ENCODE measurements around the gene MAPK8IP3.

The MAPK8IP3 gene

DNA sequence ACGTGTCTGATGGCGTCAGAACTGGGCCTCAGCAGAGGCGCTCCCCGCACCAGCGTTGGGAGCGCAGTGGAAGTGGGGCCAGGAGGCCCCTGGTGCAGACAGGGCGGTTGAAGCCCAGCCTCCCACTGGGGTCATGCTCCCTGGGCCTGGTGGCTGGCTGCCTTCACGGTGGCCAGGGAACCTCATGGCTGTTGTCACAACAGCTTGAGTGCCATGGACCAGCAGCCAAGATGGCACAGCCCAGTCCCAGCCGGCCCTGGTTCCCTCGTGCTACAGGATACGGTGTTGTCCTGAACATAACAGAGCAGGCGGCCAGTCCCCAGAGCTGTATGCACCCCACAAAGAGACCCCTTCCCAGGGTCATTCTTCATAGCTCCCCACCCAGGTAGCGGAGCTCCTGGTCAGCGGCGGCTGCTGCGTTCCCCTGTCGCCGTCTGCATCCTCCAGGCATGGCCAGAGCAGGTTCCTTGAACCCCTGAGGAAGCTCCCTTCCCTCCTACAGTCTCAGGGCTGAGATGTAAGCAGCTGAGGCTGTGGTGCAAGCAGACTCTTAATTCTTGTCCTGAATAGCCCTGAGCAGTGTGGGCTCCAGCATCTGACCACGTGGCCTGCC is 35.7 kb downstream of the MAPK8IP3 start:
- no peak for DNase-seq (ENCODE audit: low spot score)

DNA sequence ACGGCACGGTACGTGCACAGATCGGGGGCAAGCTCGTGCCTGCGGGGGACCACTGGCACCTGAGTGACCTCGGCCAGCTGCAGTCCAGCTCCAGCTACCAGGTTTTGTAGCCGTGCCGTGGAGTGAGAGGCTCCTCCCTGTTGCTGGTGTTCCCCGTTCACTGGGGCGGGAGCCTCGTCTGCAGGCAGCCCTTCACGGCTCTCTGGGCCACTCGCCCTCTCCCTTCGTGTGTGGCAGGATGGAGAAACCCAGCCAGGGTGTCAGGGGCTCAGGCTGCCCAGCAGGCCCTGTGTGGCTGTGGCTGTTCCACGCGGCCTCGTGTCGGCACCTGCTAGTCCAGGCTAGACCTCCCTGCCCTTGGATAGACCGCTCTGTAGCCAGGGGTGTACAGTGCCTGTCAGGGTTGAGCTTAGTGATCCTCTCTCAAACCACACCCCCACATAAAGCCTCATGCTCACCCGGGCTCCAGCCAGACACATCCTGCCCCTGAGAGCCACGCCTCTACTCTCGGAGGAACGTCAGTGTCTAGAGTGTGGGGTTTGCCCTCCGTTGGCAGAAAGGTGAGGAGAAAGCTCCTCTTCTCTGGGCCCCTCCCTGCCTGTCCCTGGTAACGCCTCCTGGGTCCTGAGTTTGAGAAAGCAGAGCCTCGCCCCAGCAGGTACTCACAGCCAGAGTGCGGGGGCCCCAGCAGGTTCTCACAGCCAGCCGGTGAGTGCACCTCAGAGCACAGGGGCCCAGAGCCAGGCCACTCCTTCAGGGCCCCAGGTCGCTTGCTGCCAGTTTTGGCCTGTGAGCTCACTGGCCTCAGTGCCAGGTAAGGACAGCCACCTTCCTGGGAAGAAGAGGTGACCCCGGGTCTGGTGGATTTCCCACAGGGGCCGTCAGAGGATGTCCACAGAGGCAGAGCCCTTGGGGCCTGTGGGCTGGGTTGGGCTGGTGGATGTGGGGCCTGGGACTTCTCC is 37.7 kb downstream of the MAPK8IP3 start:
- no peak for DNase-seq (ENCODE audit: low spot score)

DNA sequence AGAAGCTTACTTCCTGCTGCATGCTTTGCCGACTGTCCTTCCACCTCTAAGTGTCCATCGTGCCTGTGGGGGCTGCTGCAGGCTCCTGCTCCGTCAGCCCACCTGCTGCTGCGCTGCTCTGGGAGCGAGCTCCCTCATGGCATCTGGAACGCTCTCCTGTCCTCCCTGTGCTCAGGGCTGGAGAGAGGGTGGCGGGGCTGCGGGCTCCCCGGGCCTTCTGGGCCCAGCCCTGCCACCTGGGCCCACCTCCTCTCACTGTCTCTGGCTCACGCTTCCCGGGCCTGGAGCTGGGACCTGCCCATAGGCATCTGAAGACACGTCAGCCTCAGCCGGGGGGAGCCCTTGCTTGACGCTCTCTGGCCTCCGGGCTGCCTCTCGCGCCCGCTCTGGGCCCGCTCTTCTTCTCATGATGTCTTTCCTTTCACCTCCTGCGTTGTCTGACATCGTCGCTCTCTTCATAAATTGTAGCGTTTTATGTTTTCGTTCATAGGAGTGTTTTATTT is 38.4 kb downstream of the MAPK8IP3 start:
- DNase-seq (ENCODE audit: low spot score): no peak

DNA sequence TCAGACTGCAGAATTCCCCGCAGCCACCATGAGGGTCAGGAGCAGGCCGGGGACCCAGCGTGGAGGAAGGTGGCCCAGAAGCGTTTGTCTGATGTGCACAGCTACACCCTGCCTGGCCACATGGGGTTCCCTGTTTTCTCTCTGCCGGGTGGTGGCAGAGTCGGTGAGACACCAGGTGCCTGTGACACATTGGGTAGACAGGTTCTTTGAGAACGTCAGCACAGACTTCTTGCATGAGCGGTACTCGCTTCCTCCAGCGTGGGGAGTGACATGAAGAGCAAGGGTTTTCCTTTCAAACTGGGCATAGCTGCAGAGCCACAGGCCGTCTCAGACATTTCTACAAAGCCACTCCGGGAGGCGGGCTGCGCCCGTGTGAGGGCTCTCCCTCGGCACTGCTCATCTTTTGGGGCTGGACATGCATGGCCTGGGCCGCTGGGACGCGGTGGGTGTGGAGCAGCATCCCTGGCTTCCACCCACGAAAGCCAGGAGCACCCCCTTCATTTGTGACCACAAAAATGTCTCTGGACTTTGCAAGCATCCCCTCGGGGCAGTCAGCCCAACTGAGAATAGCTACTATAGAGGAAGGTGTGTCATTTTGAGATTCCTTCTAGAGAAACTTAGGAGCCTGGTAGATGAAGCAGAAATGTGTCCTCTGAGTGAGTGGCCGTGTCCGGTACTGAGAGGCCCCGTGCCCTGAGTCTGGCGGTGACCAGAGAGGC is 39.3 kb downstream of the MAPK8IP3 start:
- no peak for DNase-seq (ENCODE audit: low spot score)

DNA sequence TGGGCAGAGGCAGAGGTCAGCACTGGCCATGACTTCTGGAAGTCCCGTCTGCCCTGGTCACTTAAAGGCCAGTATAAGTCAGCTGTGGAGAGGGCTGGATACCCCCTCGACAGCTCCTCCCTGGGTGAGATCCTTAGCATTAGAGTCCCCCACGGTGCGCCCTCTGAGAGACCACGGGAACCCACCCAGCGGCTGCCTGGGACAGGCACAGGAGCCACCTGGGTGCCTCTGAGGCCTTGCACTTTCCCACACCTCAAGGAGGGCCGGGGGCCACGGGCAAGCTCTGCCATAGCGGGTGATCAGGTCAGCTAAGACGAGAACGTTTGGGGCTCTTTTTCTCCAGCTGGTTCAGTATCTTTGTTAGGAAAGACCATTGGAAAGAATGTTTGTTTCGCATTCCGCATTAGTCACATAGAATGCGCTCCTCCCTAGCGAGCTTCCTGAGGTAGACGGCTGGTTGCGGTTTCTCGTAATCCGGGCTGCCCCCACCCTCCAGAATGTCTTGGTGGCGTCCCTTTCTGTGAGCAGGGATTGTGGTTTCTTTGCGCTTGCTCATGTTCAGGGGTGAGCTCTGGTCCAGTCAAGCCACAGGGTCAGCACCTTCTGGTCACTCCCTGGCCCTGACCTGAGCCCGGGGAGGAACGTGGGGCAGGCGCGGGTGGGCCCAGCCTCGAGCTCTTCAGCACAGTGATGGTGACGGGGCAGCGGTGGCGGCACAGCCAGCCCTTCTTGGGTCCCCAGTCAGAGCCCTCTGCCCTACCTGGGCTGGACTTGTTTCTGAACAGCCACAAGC is 40.1 kb downstream of the MAPK8IP3 start:
- no peak for DNase-seq (ENCODE audit: low spot score)

DNA sequence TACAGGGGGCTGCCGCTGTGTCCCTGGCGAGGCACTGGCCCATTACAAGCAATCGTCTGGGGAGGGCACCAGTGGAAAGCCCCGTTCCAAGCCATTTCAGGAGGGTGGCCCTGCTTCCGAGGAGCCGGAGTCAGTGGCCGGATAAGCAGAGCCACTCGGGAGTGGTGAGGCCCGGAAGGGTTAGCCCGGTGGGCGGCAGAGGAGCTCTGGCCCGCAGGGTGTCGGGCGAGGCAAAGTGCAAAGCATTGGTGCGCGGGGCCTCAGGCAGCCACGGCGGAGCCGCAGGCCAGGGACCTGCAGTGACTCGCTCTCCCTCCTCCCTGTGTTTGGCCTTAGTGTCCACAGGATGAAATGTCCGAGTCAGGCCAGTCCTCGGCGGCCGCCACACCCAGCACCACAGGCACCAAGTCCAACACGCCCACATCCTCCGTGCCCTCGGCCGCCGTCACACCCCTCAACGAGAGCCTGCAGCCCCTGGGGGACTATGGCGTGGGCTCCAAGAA is 40.7 kb downstream of the MAPK8IP3 start:
- DNase-seq (ENCODE audit: low spot score): no peak

DNA sequence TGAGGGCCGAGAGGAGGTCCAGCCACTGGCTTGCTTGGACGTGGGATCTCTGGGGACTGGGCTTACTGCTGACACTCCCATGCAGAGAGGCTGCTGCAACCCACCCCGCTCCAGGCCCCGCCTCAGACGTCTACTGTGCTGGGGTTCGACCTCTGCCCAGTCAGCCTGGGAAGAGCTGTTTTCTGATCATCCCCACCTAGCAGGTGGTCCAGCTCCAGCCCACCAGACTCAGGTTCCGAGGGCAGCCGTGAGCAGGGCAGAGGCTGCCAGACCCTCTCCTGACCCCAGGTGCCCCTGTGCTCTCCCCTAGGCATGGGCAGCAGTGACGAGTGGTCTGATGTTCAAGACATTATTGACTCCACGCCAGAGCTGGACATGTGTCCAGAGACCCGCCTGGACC is 41.9 kb downstream of the MAPK8IP3 start:
- no peak for DNase-seq (ENCODE audit: low spot score)

DNA sequence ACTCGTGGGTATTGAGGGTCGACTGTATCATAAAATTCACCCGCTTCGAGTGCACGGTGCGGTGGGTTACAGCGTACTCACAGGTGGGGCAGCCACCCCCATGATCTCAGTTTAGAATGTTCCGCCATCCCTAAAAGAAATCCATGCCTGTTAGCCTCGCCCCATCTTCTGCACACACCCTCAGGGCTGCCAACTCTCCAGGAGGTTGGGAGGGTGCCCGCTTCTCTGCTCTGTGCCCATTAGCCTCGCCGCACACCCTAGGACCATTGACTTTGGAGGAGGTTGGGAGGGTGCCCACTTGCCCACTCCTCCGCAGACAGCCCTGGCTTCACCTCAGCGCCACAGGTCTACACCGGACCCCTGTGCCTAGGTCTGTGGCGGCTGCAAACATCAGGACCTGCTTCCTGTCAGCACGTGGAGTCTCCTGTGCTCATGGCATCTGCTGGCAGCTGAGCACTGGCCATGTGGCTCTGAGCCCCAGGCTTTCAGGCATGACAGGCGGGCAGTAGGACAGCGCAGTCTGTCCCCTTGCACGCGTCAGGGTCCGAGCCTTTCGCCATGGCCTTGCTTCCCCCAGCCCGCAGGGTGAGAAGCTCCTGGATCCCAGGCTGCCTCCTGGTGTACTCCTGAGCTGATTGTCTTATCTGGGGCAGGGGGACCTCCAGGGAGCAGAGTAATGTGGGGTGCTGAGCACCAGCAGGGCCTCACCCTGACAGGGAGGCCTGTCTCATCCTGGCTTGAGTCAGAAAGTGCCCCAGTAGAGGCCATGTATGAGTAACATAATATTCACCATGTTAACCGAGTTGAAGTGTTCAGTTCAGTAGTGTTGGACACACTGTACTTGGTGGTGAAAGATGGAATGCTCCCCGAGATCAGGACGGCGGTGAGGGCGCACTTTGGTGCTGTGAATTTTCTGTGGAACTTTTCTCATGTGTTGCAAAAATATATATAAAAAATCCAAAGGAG is 43.4 kb downstream of the MAPK8IP3 start:
- no peak for DNase-seq (ENCODE audit: low spot score)

DNA sequence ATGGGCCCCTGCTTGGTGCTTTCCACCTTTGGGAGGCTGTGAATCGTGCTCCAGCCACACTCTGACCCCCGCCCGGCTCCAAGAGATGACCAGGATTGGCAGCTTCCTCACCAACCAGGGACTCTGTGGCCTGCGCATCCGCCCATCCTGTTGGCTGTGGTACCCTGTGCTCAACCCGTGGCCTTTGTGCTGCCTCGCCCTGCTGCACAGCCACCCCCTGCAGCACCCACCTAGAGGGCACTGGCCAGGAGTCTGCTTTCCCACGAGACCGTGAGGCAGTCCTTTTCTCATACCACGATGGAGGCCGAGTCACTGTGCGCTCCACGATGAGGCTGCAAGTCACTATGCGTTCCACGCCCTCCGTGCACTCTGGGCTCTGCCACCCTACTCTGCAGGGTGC is 46.0 kb downstream of the MAPK8IP3 start:
- DNase-seq (ENCODE audit: low spot score): no peak

DNA sequence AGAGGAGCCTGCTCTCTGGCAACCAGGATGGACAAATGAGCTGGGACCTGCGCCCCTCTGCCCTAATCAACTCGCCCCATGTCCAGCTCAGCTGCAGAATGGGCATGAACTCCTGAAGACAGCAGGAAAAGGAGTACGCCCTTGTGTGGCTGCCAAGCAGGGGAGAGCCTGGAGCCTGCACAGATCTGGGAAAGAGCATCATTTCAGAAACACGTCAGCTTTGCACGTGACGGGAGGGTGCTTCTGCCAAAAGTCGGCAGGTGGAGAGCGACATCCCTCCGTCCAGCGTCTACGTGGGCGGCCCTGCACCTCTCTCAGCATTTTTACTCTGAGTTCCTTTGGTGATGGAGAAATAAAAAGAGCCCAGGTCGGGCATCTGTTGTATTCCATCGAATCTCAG is 46.9 kb downstream of the MAPK8IP3 start:
- no peak for DNase-seq (ENCODE audit: low spot score)

DNA sequence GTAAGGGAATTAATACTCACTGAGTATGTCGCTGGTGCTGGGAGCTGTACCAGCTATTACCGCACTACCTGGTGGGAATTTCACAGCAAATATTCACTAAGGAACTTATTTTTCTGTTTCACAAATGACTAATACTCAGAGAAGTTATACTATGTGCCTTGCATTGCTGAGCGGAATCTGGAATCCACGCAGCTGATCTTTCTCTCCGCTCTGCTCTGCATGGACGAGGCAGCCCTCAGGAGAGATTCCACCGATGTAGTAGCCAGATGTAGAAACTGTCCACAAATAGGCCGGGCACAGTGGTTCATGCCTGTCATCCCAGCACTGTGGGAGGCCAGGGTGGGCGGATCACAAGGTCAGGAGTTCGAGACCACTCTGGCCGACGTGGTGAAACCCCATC is 48.2 kb downstream of the MAPK8IP3 start:
- DNase-seq (ENCODE audit: low spot score): no peak

DNA sequence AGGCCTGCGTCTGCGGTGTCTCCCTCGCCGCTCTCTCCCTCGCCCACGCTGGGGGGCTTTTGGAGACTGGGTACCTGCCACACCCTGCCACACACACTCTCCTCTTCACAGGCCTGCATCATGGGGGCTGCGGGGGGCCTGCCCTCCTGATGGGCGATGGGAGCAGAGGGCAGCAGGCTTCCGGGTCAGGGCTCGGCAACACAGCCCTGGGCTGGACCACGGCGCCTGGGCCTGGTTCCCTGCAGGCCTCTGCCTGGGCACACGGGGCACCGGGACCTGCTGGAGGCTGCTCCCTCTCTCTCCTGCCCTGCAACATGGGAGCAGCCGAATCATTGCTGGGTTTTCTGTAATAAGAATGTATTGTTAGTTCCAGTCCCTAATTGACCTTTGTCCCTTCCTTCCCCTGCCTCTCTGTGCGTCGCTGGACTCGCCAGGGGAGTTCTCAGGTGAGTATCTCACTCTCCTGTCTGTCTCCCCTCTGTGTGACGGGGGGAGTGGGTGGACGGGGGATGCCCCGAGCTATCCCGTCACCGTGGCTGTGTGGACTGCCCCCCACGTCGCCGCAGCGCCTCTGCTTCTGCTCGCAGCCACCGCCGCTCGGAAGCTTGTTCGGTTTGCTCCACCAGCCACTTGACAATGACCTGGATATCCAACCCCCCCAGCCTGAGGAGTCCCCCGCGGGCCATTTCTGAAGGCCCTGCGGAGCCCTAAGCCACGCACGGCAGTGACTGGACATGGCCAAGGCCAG is 51.9 kb downstream of the MAPK8IP3 start:
- no peak for DNase-seq (ENCODE audit: low spot score)

DNA sequence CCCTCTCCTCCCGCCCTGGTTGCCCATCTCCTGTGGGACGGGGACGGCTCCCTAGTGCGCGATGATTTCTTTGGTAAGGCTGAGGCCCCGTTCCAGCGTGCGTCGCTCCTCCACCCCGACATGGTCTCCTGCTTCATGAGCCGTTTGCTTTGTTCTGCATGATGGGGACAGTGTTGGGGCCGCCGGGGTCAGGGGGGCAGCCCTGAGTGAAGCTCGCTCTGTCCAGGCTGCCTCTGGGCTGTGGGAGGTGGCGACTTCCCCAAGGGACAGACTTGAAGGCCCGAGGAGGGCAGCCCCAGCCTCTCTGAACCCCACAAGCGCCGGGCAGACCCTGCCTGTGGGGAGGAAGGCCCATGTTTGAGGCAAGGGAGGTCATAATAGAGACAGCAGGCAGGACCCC is 52.9 kb downstream of the MAPK8IP3 start:
- no peak for DNase-seq (ENCODE audit: low spot score)

DNA sequence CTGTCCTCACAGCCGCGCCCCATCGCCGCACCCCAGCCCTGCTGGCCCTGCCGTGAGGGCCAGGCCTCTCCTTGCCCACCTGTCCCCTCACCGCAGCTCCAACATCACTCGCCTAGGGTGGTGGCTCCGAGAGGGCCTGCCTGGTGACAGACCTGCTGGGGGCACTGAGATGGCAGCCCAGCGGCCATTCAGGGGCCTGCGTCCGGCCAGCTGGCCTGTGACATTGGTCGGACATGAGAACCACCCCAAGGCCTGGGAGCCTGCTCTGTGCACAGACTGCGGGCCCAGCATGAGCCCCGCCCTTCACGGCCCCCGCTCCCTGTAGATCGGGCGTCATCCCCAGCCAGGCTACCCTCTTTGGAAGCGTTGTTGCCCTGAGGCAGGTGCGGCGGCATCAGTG is 53.5 kb downstream of the MAPK8IP3 start:
- no peak for DNase-seq (ENCODE audit: low spot score)

DNA sequence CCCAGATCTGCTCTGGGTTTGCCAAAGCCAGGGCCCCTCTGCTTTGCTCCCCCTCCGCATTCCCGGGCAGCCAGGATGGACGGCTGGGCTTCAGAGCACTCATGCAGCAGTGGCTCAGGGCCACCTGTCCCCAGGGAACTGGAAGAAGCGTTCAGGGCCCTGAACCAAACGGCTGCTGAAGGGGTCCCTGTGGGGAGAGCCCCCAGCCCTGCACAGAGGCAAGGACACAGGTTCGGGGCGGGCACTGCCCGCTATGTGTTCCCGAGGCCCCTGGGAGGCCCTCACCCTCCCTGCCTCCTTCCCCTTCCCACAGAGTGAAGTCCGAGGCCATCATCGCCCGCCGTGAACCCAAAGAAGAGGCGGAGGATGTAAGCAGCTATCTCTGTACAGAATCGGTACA is 54.9 kb downstream of the MAPK8IP3 start:
- no peak for DNase-seq (ENCODE audit: low spot score)

DNA sequence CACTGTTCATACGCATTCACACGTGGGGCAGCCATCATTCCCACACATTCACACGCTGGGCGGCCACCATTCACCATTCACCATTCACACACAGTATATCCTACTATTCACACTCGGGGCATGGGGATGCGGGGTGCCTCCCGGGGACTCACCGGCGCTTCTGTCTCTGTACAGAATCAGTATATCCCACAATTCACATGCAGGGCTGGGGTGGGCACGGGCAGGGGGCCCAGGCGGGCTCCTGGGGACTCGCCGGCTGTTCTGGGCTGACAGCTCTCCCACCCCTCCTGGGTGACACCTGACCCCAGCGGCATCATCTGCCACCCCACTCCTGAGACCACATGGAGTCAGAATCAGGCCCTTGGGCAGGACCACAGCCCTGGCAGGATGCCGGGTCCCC is 55.8 kb downstream of the MAPK8IP3 start:
- DNase-seq (ENCODE audit: low spot score): no peak

DNA sequence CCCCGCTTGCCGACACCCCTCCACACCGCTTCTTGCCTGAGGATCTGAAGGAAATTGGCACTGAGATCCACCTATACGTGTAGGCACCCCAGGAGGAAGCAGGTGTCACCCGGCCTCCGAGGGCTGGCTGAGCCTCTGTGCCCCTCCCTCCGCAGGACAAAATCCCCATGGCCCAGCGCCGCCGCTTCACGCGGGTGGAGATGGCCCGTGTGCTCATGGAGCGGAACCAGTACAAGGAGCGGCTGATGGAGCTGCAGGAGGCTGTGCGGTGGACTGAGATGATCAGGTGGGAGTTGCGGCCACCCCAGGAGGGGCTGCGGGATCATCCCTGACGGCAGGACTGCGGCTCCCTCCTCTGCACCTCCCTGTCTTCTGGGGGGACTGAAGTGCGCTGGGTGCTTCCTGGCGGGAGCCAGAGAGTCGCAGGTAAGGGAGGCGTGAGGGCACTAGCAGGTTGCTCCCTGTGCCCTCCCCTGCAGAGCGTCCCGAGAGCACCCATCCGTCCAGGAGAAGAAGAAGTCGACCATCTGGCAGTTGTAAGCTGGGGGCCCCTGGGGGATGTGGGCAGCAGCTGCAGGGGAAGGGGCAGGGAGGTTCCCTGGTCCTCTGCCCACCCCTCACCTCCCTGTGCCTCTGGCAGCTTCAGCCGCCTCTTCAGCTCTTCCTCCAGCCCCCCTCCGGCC is 56.3 kb downstream of the MAPK8IP3 start:
- no peak for DNase-seq (ENCODE audit: low spot score)

DNA sequence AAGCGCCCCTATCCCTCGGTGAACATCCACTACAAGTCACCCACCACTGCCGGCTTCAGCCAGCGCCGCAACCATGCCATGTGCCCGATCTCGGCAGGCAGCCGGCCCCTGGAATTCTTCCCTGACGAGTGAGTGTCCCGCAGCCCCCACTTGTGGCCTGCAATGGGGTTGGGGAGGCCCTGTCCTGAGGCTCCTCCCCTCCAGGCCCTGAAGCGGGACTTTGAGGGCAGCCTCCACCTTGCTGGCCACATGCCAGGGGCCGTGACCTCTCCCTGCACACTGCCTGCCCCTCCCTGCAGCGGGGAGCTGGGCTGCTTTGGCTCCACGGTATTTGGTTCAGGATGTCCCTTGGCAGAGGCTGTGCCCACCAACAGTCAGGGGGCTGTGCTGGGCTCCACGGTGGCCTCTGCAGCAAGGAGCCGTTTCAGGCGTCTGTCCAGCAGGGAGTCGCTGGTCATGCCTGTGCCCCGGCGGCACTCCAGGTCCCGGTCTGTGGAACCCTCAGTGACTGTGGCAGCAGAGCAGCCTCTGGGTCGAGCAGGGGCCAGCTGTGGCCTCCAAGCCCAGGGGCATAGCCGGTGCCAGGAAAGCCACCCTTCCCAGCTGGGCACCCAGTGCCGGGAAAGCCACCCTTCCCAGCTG is 57.0 kb downstream of the MAPK8IP3 start:
- DNase-seq (ENCODE audit: low spot score): no peak

Measured in CD4-positive, alpha-beta T cell treated with Interleukin-2 at 100 ng/mL for 4 hours (primary cell).